SK-N-MC (cell line): ENCODE data around the gene C7orf25.

Source experiments
- EZH2 ChIP-seq: fragments of 200-600 bp; sonication (generic); IDR thresholded peaks from one replicate; pipeline ENCODE4 v1.6.1; 2017; ENCODE audit warnings: antibody characterized with exemption
- FOXP2 ChIP-seq: optimal IDR thresholded peaks from 2 replicates; pipeline ENCODE3; 2011; ENCODE audit warnings: mild to moderate bottlenecking, moderate library complexity; ENCODE audit not compliant: insufficient read depth; ENCODE audit errors: extremely low read length, control extremely low read depth
- POLR2AphosphoS5 ChIP-seq: IDR thresholded peaks from 2 replicates; pipeline ENCODE4 v1.6.1; 2012; ENCODE audit warnings: mild to moderate bottlenecking, low read depth, low read length, borderline replicate concordance

GRCh38 chr7:42935861-42936260 is 24.0 kb upstream of the C7orf25 start:
- TF ChIP-seq POLR2AphosphoS5 (no peak), EZH2 (no peak), FOXP2 (no peak)
